Measurements from ENCODE around the gene TSTD2.

The TSTD2 gene

DNA sequence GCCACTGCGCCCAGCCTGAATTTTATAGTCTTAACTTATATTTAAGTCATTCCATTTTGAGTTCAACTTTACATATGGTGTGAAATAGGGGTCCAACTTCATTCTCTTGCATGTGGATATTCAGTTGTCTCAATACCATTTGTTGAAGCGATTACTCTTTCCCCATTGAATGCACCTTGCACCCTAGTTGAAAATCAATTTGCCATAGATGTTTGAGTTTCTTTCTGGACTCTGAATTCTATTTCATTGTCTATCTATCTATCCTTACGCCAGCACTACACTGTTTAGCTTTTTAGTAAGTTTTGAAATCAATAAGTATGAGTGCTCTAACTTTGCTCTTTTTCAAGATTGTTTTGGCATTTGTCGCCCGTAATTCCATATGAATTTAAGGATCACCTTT lies 81.9 kb downstream of the TSTD2 start:
- TF ChIP-seq JUND (IDR thresholded peaks at IDR 0.05; ENCODE audit: low read depth) = no peak
- in situ Hi-C loops (cut with HindIII; ENCODE audit: low pct_unique_long_range_greater_than_20kb, low sequenced_read_pairs) = no loop called here
- no peak for DNase-seq (ENCODE audit: low read depth in 1 of 2, low spot score in 1 of 2)

- no peak for TF ChIP-seq JUND (IDR thresholded peaks at IDR 0.05; ENCODE audit: low read depth)
- in situ Hi-C loops (cut with HindIII; ENCODE audit: low pct_unique_long_range_greater_than_20kb, low sequenced_read_pairs) = no loop called here
- no peak for DNase-seq (ENCODE audit: low read depth in 1 of 2, low spot score in 1 of 2)
Observed at GRCh38 chr9:97550386-97550785, 82.8 kb downstream of the TSTD2 start.
